AG04450 (cell line): ENCODE results near the gene TMEM222. TPM values are rescaled to one million over a fixed set of nuclear protein-coding genes. Genes with fewer than 3 reads are reported as not detected.

Source experiments
- CTCF ChIA-PET: fragments of 300-600, 350-600 bp; formaldehyde crosslinking; extraction: SDS; loops from one replicate; lab custom pipeline; 2022; ENCODE audit warnings: antibody characterized with exemption, inconsistent platforms; lab: Charles Lee
- POLR2A ChIA-PET: fragments of 350-600 bp; formaldehyde crosslinking; extraction: SDS; loops from one replicate; lab custom pipeline; 2021; ENCODE audit warnings: antibody characterized with exemption, inconsistent platforms; lab: Yijun Ruan, JAX
- DNase-seq: peaks from one replicate; pipeline ENCODE4 v3.0.0-alpha.2; 2011; ENCODE audit warnings: low read depth, low spot score
- H3K27ac ChIP-seq: one replicate; pipeline ENCODE4 v1.5.1; 2012; ENCODE audit warnings: low read depth, low read length, control low read depth
- H3K27me3 ChIP-seq: one replicate; pipeline ENCODE4 v1.6.0; 2012; ENCODE audit warnings: low read length; ENCODE audit not compliant: control insufficient read depth, insufficient read depth
- H3K4me3 ChIP-seq: 2 replicates; pipeline ENCODE4 v1.5.1; 2011; ENCODE audit warnings: mild to moderate bottlenecking, low read depth, low read length, control low read depth
- H3K9me3 ChIP-seq: 2 replicates; pipeline ENCODE4 v1.5.1; 2012; ENCODE audit warnings: low read length; ENCODE audit not compliant: control insufficient read depth, insufficient read depth
- CTCF ChIP-seq: IDR thresholded peaks from 2 replicates; pipeline ENCODE4 v1.5.1; 2011; ENCODE audit warnings: low read depth, low read length, control low read depth, inconsistent platforms
- polyA plus RNA-seq: library from polyadenylated mRNA; depleted of rRNA; stranded (reverse); fragments of >200 nt; gene quantifications from 2 replicates; pipeline ENCODE4 v1.2.3, GENCODE V29; 2011

TMEM222 gene
- polyA plus RNA-seq, 1 experiment: 27.8 TPM

- H3K4me3 ChIP-seq: peak overlapping the region; percentile 74
- H3K27ac ChIP-seq: peak overlapping the region; percentile 90
- ChIA-PET CTCF (interaction anchor here (0.6 to 5.3 kb wide), 19 partner anchors 8 to 1619 kb away, joined by 3 to 75 read pairs (median 4); partner anchors contain the start of genes AHDC1, FCN3, GPR3 and TMEM222), POLR2A (interaction anchor here (0.6 to 2.5 kb wide), 12 partner anchors 14 to 763 kb away, joined by 3 to 27 read pairs (median 4); no protein-coding TSS in a partner anchor)
- no peak for TF ChIP-seq CTCF
- no peaks in the 10 kb centered on the region; the same call in 1 of the 2 replicates for H3K9me3 ChIP-seq
- no peaks in the 10 kb centered on the region for H3K27me3 ChIP-seq
- peak; percentile 67 for DNase-seq
These were observed 43.6 kb downstream of the TMEM222 start for GRCh38 chr1:27365372-27366112.

- Histone ChIP-seq H3K27ac (peak overlapping the region; percentile 90), H3K27me3 (no peaks in the 10 kb centered on the region), H3K4me3 (peak overlapping the region; percentile 74), H3K9me3 (no peaks in the 10 kb centered on the region; the same call in 1 of the 2 replicates)
- ChIA-PET POLR2A (interaction anchor here (0.6 to 2.5 kb wide), 14 partner anchors 11 to 764 kb away, joined by 3 to 27 read pairs (median 4); no protein-coding TSS in a partner anchor), CTCF (interaction anchor here (0.6 to 5.3 kb wide), 17 partner anchors 8 to 1618 kb away, joined by 3 to 75 read pairs (median 4); partner anchors contain the start of genes AHDC1, FCN3, GPR3 and TMEM222)
- DNase-seq: no peak
- no peak for TF ChIP-seq CTCF
These were observed 44.1 kb downstream of the TMEM222 start for GRCh38 chr1:27366113-27366410.

- POLR2A ChIA-PET: interaction anchor here (0.6 to 2.5 kb wide), 9 partner anchors 11 to 255 kb away, joined by 3 to 27 read pairs (median 3); no protein-coding TSS in a partner anchor
- peak; percentile 35 for TF ChIP-seq CTCF
- Histone ChIP-seq H3K27me3 (no peaks in the 10 kb centered on the region), H3K27ac (peak within 1 kb of the TSS; percentile 92), H3K9me3 (no peaks in the 10 kb centered on the region; the same call in 1 of the 2 replicates), H3K4me3 (peak within 1 kb of the TSS; percentile 74)
- CTCF ChIA-PET: interaction anchor here (0.6 to 5.3 kb wide), 16 partner anchors 9 to 1618 kb away, joined by 3 to 75 read pairs (median 6); partner anchors contain the start of genes AHDC1 and CD164L2
- peak; percentile 18 for DNase-seq
These were observed 44.6 kb downstream of the TMEM222 start, which contains the start of gene MAP3K6 for GRCh38 chr1:27366411-27367159. Gene MAP3K6 (minus strand): TSS chr1:27366961. CDS start chr1:27366597, 364 bp downstream.

GRCh38 chr1:27367160-27367650 is 45.2 kb downstream of the TMEM222 start:
- ChIA-PET CTCF (interaction anchor here (0.6 to 5.3 kb wide), 11 partner anchors 10 to 427 kb away, joined by 3 to 75 read pairs (median 9); partner anchors contain the start of genes AHDC1 and CD164L2), POLR2A (interaction anchor here (0.8 to 2.5 kb wide), 4 partner anchors 10 to 67 kb away, joined by 3 to 27 read pairs (median 3); no protein-coding TSS in a partner anchor)
- no peaks in the 10 kb centered on the region for H3K27me3 ChIP-seq
- H3K9me3 ChIP-seq: no peaks in the 10 kb centered on the region; the same call in 1 of the 2 replicates
- H3K27ac ChIP-seq: no peak overlapping the region
- no peak for DNase-seq
- no peak for TF ChIP-seq CTCF
- H3K4me3 ChIP-seq: peak overlapping the region; percentile 74
